H9 (cell line): ENCODE data around the gene HS2ST1. TPM values are rescaled to one million over a fixed set of nuclear protein-coding genes. Genes with fewer than 3 reads are reported as not detected.

Experiments used
- DNase-seq: peaks from one replicate; pipeline ENCODE4 v3.0.0-alpha.2; 2017
- H2AFZ ChIP-seq: one replicate; pipeline ENCODE4 v1.6.1; 2013; ENCODE audit warnings: mild to moderate bottlenecking, low read length, control low read depth, moderate library complexity
- H2AK5ac ChIP-seq: 2 replicates; pipeline ENCODE4 v1.6.1; 2013; ENCODE audit warnings: low read length, control low read depth, mixed read lengths; ENCODE audit not compliant: insufficient read length
- H2BK120ac ChIP-seq: one replicate; pipeline ENCODE4 v1.6.1; 2013; ENCODE audit warnings: low read depth, mild to moderate bottlenecking, low read length, control low read depth, inconsistent platforms; ENCODE audit not compliant: poor library complexity, severe bottlenecking
- H2BK12ac ChIP-seq: 2 replicates; pipeline ENCODE4 v1.6.1; 2013; ENCODE audit warnings: low read length, control low read depth, mixed read lengths, low read depth; ENCODE audit not compliant: insufficient read length
- H2BK15ac ChIP-seq: 2 replicates; pipeline ENCODE4 v1.6.1; 2013; ENCODE audit warnings: low read depth, low read length, control low read depth
- H2BK20ac ChIP-seq: one replicate; pipeline ENCODE4 v1.6.1; 2013; ENCODE audit warnings: low read depth, mild to moderate bottlenecking, low read length, control low read depth, inconsistent platforms; ENCODE audit not compliant: poor library complexity, severe bottlenecking
- H2BK5ac ChIP-seq: 2 replicates; pipeline ENCODE4 v1.6.1; 2013; ENCODE audit warnings: low read length, control low read depth, mixed read lengths; ENCODE audit not compliant: insufficient read length
- H3K14ac ChIP-seq: 2 replicates; pipeline ENCODE4 v1.6.1; 2013; ENCODE audit warnings: low read length, control low read depth; ENCODE audit not compliant: insufficient read depth
- H3K18ac ChIP-seq: 2 replicates; pipeline ENCODE4 v1.6.1; 2013; ENCODE audit warnings: low read depth, mild to moderate bottlenecking, mixed read lengths, low read length, control low read depth; ENCODE audit not compliant: insufficient read length
- H3K23ac ChIP-seq: 2 replicates; pipeline ENCODE4 v1.6.1; 2013; ENCODE audit warnings: low read length, control low read depth, mixed read lengths, low read depth; ENCODE audit not compliant: insufficient read length
- H3K23me2 ChIP-seq: 2 replicates; pipeline ENCODE4 v1.6.1; 2013; ENCODE audit warnings: low read depth, mild to moderate bottlenecking, mixed read lengths, low read length, control low read depth; ENCODE audit not compliant: insufficient read length, poor library complexity, severe bottlenecking
- H3K27ac ChIP-seq: 2 replicates; pipeline ENCODE4 v1.5.1; 2013; ENCODE audit warnings: low read length, control low read depth, mixed read lengths, low read depth; ENCODE audit not compliant: insufficient read length
- H3K27me3 ChIP-seq: 2 replicates; pipeline ENCODE4 v1.6.1; 2013; ENCODE audit warnings: low read length, control low read depth, inconsistent platforms; ENCODE audit not compliant: insufficient read depth
- H3K4ac ChIP-seq: 2 replicates; pipeline ENCODE4 v1.6.1; 2013; ENCODE audit warnings: low read depth, mild to moderate bottlenecking, control low read depth, inconsistent platforms, low read length, moderate library complexity
- H3K4me1 ChIP-seq: 2 replicates; pipeline ENCODE4 v1.6.1; 2013; ENCODE audit warnings: low read length, control low read depth, inconsistent platforms; ENCODE audit not compliant: insufficient read depth
- H3K4me2 ChIP-seq: 2 replicates; pipeline ENCODE4 v1.6.1; 2013; ENCODE audit warnings: low read length, control low read depth, mixed read lengths; ENCODE audit not compliant: insufficient read length, insufficient read depth
- H3K56ac ChIP-seq: 2 replicates; pipeline ENCODE4 v1.6.1; 2013; ENCODE audit warnings: low read depth, mild to moderate bottlenecking, mixed read lengths, low read length, control low read depth; ENCODE audit not compliant: insufficient read length
- H3K79me1 ChIP-seq: 2 replicates; pipeline ENCODE4 v1.6.1; 2013; ENCODE audit warnings: low read depth, mild to moderate bottlenecking, moderate library complexity, low read length, control low read depth, inconsistent platforms; ENCODE audit not compliant: insufficient read depth, poor library complexity, severe bottlenecking
- H3K79me2 ChIP-seq: 2 replicates; pipeline ENCODE4 v1.6.1; 2013; ENCODE audit warnings: low read length, control low read depth, inconsistent platforms; ENCODE audit not compliant: insufficient read depth
- H3K9ac ChIP-seq: 2 replicates; pipeline ENCODE4 v1.6.1; 2013; ENCODE audit warnings: low read length, control low read depth, mixed read lengths; ENCODE audit not compliant: insufficient read length; ENCODE audit errors: extremely low read depth
- H3K9me3 ChIP-seq: one replicate; pipeline ENCODE4 v1.6.1; 2013; ENCODE audit warnings: low read depth, low read length, inconsistent platforms; ENCODE audit not compliant: control insufficient read depth
- H3T11ph ChIP-seq: one replicate; pipeline ENCODE4 v1.6.1; 2013; ENCODE audit warnings: mild to moderate bottlenecking, low read length, control low read depth, inconsistent platforms
- H4K20me1 ChIP-seq: one replicate; pipeline ENCODE4 v1.6.1; 2013; ENCODE audit not compliant: control insufficient read depth, insufficient read length, insufficient read depth
- H4K5ac ChIP-seq: 2 replicates; pipeline ENCODE4 v1.6.1; 2013; ENCODE audit warnings: low read depth, mild to moderate bottlenecking, mixed read lengths, low read length, control low read depth; ENCODE audit not compliant: insufficient read length
- H4K8ac ChIP-seq: replicated peaks from 2 replicates; pipeline ENCODE4 v1.6.1; 2013; ENCODE audit warnings: low read length, control low read depth, mixed read lengths, low read depth; ENCODE audit not compliant: insufficient read length
- H4K91ac ChIP-seq: 2 replicates; pipeline ENCODE4 v1.6.1; 2013; ENCODE audit warnings: low read depth, mild to moderate bottlenecking, moderate library complexity, mixed read lengths, low read length, control low read depth; ENCODE audit not compliant: insufficient read length
- H3K27ac Mint-ChIP-seq, 3 experiments: 2 replicates in 2 of 3; 3 replicates in 1 of 3; pipeline ENCODE4 v1.8.0; 2020 to 2021; ENCODE audit warnings: mixed read lengths in 3 of 3, mild to moderate bottlenecking in 1 of 3, moderate library complexity in 1 of 3
- H3K27me3 Mint-ChIP-seq: 2 replicates; pipeline ENCODE4 v1.8.0; 2021; ENCODE audit warnings: low read depth, mild to moderate bottlenecking, moderate library complexity, mixed read lengths
- H3K36me3 Mint-ChIP-seq, 3 experiments: 2 replicates in 2 of 3; 3 replicates in 1 of 3; pipeline ENCODE4 v1.8.0; 2020 to 2021; ENCODE audit warnings: low read depth in 3 of 3, mixed read lengths in 3 of 3; ENCODE audit not compliant: insufficient read depth in 1 of 3
- H3K4me1 Mint-ChIP-seq, 2 experiments: 2 replicates each; pipeline ENCODE4 v1.8.0; 2020; ENCODE audit warnings: mixed read lengths in 2 of 2
- H3K4me3 Mint-ChIP-seq, 2 experiments: 2 replicates in 1 of 2; 3 replicates in 1 of 2; pipeline ENCODE4 v1.8.0; 2020 to 2021; ENCODE audit warnings: mild to moderate bottlenecking in 2 of 2, mixed read lengths in 2 of 2, moderate library complexity in 1 of 2
- H3K9me3 Mint-ChIP-seq, 2 experiments: 2 replicates in 1 of 2; 3 replicates in 1 of 2; pipeline ENCODE4 v1.8.0; 2020; ENCODE audit warnings: mild to moderate bottlenecking in 2 of 2, mixed read lengths in 2 of 2, moderate library complexity in 1 of 2
- WGBS: extraction: QIAGEN DNeasy Blood & Tissue Kit; methylation state at CpG from one replicate; pipeline ENCODE4 v1.1.7; 2013; ENCODE audit warnings: missing lambda C conversion rate, low lambda C conversion rate, mixed read lengths; ENCODE audit not compliant: insufficient read length; ENCODE audit errors: extremely low coverage; 5-methylcytosine and 5-hydroxymethylcytosine counted together
- total RNA-seq: library from RNA; stranded (reverse); gene quantifications from 2 replicates; pipeline ENCODE4 v1.2.1, GENCODE V29; 2021
- TF ChIP-seq, protein P1 (sequence below): fragments of 200-600 bp; sonication (generic); conservative IDR thresholded peaks from 3 replicates; pipeline ENCODE4 v1.8.0; 2021; ENCODE audit warnings: antibody characterized with exemption, mild to moderate bottlenecking

Gene HS2ST1
- total RNA-seq, 1 experiment from 2014 or later = 20.1 TPM

DNA sequence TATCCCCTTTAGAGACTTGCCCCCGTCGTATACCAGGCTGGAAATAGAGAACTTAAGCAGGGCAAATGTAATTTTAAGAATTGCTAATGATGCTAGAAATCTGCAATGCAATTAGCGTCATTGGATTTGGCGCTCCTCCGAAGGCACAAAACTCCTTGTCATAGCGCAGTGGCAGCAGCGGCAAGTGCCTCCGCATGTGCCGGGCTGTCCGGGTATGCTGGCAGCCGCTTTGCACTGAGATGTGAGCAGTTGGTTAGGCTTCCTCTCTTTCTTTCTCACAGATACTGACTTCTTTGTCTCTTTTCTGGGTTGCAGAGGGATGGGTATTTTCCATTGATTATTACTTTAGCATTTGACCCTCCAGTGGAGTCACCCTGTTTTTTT lies 220.9 kb downstream of the HS2ST1 start:
- no peak overlapping the region for H3K4me3 Mint-ChIP-seq
- no peak overlapping the region for H2AK5ac ChIP-seq
- H3T11ph ChIP-seq = no peak overlapping the region
- no peak overlapping the region for H2BK5ac ChIP-seq
- H3K79me1 ChIP-seq = no peaks in the 10 kb centered on the region
- H3K23ac ChIP-seq = no peak overlapping the region
- H3K56ac ChIP-seq = no peak overlapping the region
- no peak for DNase-seq
- peaks cover 6% of the 10 kb centered on the region for H3K23me2 ChIP-seq
- no peak overlapping the region for H3K9ac ChIP-seq
- no peak overlapping the region for H4K5ac ChIP-seq
- H4K91ac ChIP-seq = no peak overlapping the region
- peaks cover 12% of the 10 kb centered on the region in 2 experiments for H3K4me1 Mint-ChIP-seq
- H3K4me1 ChIP-seq = no peaks in the 10 kb centered on the region
- no peak overlapping the region for H2BK12ac ChIP-seq
- no peaks in the 10 kb centered on the region for H3K9me3 ChIP-seq
- no peak overlapping the region for H3K14ac ChIP-seq
- no peaks in the 10 kb centered on the region for H3K36me3 Mint-ChIP-seq
- no peak overlapping the region for H4K8ac ChIP-seq
- H3K27me3 ChIP-seq = no peaks in the 10 kb centered on the region; the same call in 1 of the 2 replicates
- no peak overlapping the region for H3K4me2 ChIP-seq
- no CpG with 5 or more reads among the region's 11 CpGs for WGBS
- TF ChIP-seq, protein P1, sequence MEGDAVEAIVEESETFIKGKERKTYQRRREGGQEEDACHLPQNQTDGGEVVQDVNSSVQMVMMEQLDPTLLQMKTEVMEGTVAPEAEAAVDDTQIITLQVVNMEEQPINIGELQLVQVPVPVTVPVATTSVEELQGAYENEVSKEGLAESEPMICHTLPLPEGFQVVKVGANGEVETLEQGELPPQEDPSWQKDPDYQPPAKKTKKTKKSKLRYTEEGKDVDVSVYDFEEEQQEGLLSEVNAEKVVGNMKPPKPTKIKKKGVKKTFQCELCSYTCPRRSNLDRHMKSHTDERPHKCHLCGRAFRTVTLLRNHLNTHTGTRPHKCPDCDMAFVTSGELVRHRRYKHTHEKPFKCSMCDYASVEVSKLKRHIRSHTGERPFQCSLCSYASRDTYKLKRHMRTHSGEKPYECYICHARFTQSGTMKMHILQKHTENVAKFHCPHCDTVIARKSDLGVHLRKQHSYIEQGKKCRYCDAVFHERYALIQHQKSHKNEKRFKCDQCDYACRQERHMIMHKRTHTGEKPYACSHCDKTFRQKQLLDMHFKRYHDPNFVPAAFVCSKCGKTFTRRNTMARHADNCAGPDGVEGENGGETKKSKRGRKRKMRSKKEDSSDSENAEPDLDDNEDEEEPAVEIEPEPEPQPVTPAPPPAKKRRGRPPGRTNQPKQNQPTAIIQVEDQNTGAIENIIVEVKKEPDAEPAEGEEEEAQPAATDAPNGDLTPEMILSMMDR = no peak
- H2BK15ac ChIP-seq = no peak overlapping the region
- H3K27ac Mint-ChIP-seq = no peak overlapping the region
- H3K18ac ChIP-seq = no peak overlapping the region
- peaks cover 15% of the 10 kb centered on the region for H3K27me3 Mint-ChIP-seq
- H4K20me1 ChIP-seq = no peaks in the 10 kb centered on the region
- no peak overlapping the region for H3K4ac ChIP-seq
- H2AFZ ChIP-seq = no peak overlapping the region
- no peaks in the 10 kb centered on the region for H3K9me3 Mint-ChIP-seq
- H2BK20ac ChIP-seq = no peak overlapping the region
- H3K27ac ChIP-seq = no peak overlapping the region
- H3K79me2 ChIP-seq = no peaks in the 10 kb centered on the region
- no peak overlapping the region for H2BK120ac ChIP-seq
